Measurements from ENCODE around the gene SMIM28. TPM values are rescaled to one million over a fixed set of nuclear protein-coding genes. Genes with fewer than 3 reads are reported as not detected.

Gene SMIM28
- total and polyA plus RNA-seq, 12 donors: not detected

GRCh38 chr6:138419766-138420165, 42.1 kb downstream of the SMIM28 start:
- peaks cover 0 to 30% (median 13%) of the 10 kb centered on the region in 9 donors for H3K4me1 ChIP-seq
- no peak for DNase-seq
- 96 to 98% methylated on average over 3 of the region's 3 CpGs for WGBS, 2 donors
- intact Hi-C loops (cut with DNase I): loop anchor here in 4 of 10 donors (10.0 kb wide), 2 partner anchors 305 to 345 kb away; no protein-coding TSS in a partner anchor
- TF ChIP-seq CTCF (IDR thresholded peaks at IDR 0.05): no peak
- H3K27me3 ChIP-seq: no peaks in the 10 kb centered on the region
- no peak for ATAC-seq
- H3K27ac ChIP-seq: no peak overlapping the region
- peaks cover 0 to 63% (median 13%) of the 10 kb centered on the region in 9 donors for H3K36me3 ChIP-seq
- H3K4me3 ChIP-seq: no peak overlapping the region
- peaks cover 0 to 7% (median 0%) of the 10 kb centered on the region in 11 donors for H3K9me3 ChIP-seq

GRCh38 chr6:138420356-138420755, 42.7 kb downstream of the SMIM28 start:
- intact Hi-C loops (cut with DNase I): loop anchor here in 4 of 10 donors (10.0 kb wide), 2 partner anchors 306 to 344 kb away; no protein-coding TSS in a partner anchor
- H3K27me3 ChIP-seq: no peaks in the 10 kb centered on the region
- peaks cover 0 to 26% (median 13%) of the 10 kb centered on the region in 9 donors for H3K4me1 ChIP-seq
- peaks cover 0 to 62% (median 13%) of the 10 kb centered on the region in 9 donors for H3K36me3 ChIP-seq
- no peak overlapping the region for H3K4me3 ChIP-seq
- ATAC-seq (no peak), DNase-seq (no peak)
- no peak for TF ChIP-seq CTCF (IDR thresholded peaks at IDR 0.05)
- peaks cover 0 to 7% (median 0%) of the 10 kb centered on the region in 11 donors for H3K9me3 ChIP-seq
- no peak overlapping the region for H3K27ac ChIP-seq
- WGBS, 2 donors: 97 to 100% methylated on average over 4 of the region's 4 CpGs

- Histone ChIP-seq H3K36me3 (peaks cover 0 to 58% (median 13%) of the 10 kb centered on the region in 9 donors), H3K4me1 (peaks cover 0 to 21% (median 11%) of the 10 kb centered on the region in 9 donors), H3K9me3 (peaks cover 0 to 7% (median 0%) of the 10 kb centered on the region in 11 donors), H3K27me3 (no peaks in the 10 kb centered on the region), H3K27ac (no peak overlapping the region), H3K4me3 (no peak overlapping the region)
- no peak for ATAC-seq
- no peak for TF ChIP-seq CTCF (IDR thresholded peaks at IDR 0.05)
- intact Hi-C loops (cut with DNase I): loop anchor here in 4 of 10 donors (10.0 kb wide), 2 partner anchors 306 to 344 kb away; no protein-coding TSS in a partner anchor
- whole genome bisulfite sequencing, 2 donors: 76% methylated on average over 6 of the region's 6 CpGs
- no peak for DNase-seq
Observed at GRCh38 chr6:138421089-138421488, 43.4 kb downstream of the SMIM28 start.

GRCh38 chr6:138421608-138422007, 43.9 kb downstream of the SMIM28 start:
- Histone ChIP-seq H3K4me3 (no peak overlapping the region), H3K27me3 (no peaks in the 10 kb centered on the region), H3K27ac (no peak overlapping the region), H3K4me1 (peaks cover 0 to 18% (median 14%) of the 10 kb centered on the region in 9 donors), H3K36me3 (peaks cover 0 to 54% (median 13%) of the 10 kb centered on the region in 9 donors), H3K9me3 (peaks cover 0 to 7% (median 0%) of the 10 kb centered on the region in 11 donors)
- DNase-seq (no peak), ATAC-seq (no peak)
- no peak for TF ChIP-seq CTCF (IDR thresholded peaks at IDR 0.05)
- intact Hi-C loops (cut with DNase I): loop anchor here in 4 of 10 donors (10.0 kb wide), 2 partner anchors 307 to 343 kb away; no protein-coding TSS in a partner anchor
- 96 to 97% methylated on average over 10 of the region's 10 CpGs for WGBS, 2 donors
